HG02973 (cell line): ENCODE measurements around the gene LIMK2.

Experiments used
- ATAC-seq: cut with Tn5 transposase; IDR thresholded peaks from one replicate; pipeline ENCODE4 v1.9.1; 2021; ENCODE audit warnings: moderate library complexity; ENCODE audit not compliant: unreplicated experiment

The LIMK2 gene

DNA sequence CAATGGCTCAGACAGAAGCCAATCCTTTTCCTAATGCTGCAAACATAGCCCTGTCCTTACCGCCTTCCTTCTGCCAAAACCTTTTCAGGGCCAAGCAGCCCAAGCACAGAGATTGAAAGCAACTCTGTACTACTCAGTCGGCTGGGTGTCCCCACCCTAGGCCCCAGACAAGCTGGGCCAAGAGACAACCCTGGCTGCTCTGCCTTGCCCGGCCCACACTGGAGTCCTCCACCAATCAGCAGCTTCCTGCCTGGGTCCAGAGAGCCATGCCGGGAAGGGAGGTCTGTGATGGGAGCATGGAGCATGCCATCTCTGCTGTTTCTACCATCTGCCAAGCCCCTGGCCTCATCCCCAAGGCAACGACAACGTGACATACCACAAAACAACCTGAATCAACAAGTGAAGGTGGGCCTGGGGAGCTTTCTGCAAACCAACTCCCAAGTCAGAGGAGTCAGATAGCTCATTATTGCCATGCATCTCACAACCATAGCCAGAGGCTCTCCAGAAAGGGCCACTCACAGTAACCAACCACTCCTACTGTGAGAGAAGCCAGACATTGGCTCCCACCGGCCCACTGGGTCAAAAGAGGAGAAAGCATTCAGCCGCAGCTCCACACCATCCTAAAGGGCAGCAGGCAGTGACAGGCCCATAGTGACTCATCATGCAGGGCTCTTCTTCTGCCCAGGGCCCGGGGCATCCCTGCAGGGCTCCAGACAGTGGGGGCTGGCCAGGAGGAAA is 115.9 kb downstream of the LIMK2 start:
- no peak for ATAC-seq

DNA sequence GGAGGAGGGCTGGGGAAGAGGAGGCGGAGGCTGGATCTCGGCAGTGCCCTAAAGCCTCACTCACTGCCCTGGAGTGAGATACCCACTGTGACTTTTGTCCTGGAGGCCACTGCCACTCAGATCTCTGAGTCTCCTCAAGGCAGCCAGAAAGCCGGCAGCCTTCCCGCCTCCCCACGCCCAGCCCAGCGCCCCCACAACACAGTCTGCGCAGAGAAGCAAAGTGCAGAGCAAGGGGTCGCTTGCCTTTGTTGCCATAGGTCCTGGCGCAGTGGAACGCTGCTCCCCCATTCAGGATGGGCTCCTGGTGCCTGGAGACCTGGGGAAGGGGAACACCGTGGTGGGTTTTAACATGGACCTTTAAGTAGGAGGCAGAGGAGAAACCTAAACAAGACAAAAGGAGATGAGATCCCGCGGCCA is 116.5 kb downstream of the LIMK2 start:
- ATAC-seq = no peak

DNA sequence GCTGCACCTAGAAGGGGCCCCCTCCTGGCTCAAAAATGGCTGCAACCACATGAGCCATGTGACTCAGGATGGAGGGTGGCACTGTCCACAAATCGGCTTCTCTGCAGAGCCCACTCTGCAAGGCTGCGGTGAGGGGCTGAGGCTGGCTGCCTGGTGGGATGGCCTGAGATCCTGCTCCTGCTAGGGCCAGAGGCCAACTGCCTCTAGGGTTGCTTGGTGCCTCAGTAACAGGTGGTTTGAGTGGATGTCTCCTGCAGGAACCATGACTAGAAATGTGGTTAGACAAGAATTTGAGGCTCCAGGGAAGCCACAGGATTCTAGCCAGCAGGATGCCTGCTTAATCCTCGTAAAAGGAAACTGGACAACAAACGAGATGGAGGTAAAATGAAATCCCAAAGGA is 116.9 kb downstream of the LIMK2 start:
- ATAC-seq = no peak
